Omental fat pad (tissue), 4 donors: ENCODE results near the gene NFIB. TPM values are rescaled to one million over a fixed set of nuclear protein-coding genes. Genes with fewer than 3 reads are reported as not detected.
A peak's percentile ranks its signal among the peaks of the same experiment; 100 is the strongest.

Source experiments
- ATAC-seq: fragments of 150-250 bp; one replicate; pipeline ENCODE4 v1.9.1; 2016; ENCODE audit warnings: mild to moderate bottlenecking, moderate library complexity; ENCODE audit not compliant: low FRiP score
- DNase-seq: peaks from one replicate; pipeline ENCODE4 v3.0.0-alpha.2; 2019; ENCODE audit warnings: low spot score
- total RNA-seq, 4 donors: library from RNA; depleted of rRNA; stranded (reverse); fragments of >200 nt; gene quantifications; one replicate each; pipeline ENCODE4 v1.1.0, GENCODE V29; 2016
- TF ChIP-seq, protein P1 (sequence below), 3 donors: fragments of 450-650 bp; IDR thresholded peaks; one replicate each; pipeline ENCODE4 v1.5.1; 2016 to 2017; ENCODE audit warnings: antibody characterized with exemption in 3 of 3, mild to moderate bottlenecking in 3 of 3, moderate library complexity in 2 of 3

NFIB gene
- total RNA-seq, 4 donors from 2014 or later, result 55.1 to 265 (median 106) TPM

DNA sequence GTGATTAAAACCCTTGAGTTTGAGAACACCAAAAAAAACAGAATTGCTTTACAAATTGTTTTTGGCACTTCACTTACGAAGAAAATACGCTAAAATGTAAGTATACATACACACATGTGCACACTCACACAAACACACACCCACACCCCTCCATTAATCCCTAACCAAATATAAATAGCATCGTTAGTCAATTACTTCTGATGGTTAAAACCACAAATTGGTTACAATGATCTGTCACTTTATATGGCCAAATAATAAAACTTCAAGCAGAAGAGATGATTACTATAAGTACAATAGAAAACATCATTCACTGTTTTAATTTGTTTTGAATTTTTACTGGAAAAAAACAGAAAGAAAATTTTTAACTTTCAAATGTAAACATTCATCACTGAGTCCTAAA, 103.5 kb downstream of the NFIB start:
- ATAC-seq (no peak), DNase-seq (no peak)
- TF ChIP-seq, protein P1, sequence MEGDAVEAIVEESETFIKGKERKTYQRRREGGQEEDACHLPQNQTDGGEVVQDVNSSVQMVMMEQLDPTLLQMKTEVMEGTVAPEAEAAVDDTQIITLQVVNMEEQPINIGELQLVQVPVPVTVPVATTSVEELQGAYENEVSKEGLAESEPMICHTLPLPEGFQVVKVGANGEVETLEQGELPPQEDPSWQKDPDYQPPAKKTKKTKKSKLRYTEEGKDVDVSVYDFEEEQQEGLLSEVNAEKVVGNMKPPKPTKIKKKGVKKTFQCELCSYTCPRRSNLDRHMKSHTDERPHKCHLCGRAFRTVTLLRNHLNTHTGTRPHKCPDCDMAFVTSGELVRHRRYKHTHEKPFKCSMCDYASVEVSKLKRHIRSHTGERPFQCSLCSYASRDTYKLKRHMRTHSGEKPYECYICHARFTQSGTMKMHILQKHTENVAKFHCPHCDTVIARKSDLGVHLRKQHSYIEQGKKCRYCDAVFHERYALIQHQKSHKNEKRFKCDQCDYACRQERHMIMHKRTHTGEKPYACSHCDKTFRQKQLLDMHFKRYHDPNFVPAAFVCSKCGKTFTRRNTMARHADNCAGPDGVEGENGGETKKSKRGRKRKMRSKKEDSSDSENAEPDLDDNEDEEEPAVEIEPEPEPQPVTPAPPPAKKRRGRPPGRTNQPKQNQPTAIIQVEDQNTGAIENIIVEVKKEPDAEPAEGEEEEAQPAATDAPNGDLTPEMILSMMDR (IDR thresholded peaks at IDR 0.05), result no peak

DNA sequence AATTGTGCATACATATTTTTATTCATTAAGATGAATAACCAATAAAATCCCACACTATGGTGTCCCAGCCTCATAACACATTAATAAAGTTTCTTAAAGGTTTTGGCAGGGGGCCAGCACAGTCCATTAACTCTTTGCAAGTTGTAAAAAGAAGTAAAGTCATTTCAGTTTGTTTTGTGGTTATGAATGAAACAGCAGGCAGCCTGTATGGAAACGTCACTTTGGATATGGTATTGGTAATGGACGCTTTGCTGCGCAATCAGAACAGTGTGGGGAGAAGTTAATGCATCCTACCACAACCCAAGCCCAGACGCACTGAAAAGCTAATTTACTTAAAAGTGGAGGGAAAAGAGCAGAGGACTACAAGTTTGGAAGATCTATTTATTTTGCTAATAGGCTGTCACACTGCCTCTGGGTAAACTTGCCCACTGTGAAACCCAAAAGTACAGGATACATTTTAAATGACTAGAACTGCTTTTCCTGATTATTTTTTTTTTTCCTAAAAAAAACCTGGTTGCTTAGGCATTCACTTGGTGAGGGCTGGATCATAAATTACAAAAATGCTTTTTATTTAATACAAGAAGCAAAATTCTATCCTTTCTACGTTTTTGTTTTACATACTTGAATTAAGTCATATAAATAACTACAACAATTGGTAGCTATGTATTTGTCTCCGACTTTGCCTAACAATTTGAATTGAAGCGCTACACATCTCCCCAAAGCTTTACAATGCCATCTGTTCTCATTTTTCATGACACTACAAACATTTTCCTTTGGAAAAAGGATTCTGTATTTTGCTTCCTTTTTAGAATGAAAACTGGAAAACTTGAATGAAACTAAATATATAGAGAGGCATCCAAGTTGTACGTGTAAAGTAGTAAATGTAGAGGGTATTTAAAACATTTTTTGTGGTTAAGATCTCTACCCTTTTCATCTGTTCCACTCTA, 104.3 kb downstream of the NFIB start:
- ATAC-seq (no peak), DNase-seq (no peak)
- TF ChIP-seq, protein P1 (IDR thresholded peaks at IDR 0.05), result no peak

DNA sequence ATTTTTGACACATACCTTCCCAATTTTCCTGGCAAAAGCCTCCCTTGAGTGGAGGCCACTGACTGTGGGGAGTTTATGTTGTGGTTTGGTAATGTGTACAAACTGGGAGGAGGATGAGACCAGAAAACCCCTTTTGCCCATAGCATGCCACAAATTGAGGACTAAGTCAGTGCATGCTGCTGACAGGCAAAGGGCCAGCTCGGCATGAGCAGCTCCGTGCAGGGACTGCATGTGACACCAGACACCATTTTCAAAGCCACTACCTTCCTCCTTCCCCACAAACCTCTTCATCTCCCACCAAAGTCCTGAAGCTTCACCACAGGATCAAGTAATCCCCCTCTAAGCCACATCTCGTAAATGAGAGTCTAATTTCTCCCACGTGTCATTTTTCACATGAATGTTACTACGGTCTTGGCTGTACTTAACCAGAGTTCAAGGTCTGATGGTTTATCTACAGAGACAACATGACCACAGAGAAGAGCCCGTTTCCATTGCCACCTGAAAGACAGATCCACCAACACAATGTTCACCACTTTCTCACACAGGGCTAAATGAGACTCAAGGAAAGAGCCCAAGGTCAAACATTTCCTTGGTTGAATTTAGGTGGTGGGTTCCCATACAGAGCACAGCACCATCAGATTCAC, 106.5 kb downstream of the NFIB start:
- ATAC-seq (no peak), DNase-seq (no peak)
- TF ChIP-seq, protein P1 (IDR thresholded peaks at IDR 0.05), result no peak

DNA sequence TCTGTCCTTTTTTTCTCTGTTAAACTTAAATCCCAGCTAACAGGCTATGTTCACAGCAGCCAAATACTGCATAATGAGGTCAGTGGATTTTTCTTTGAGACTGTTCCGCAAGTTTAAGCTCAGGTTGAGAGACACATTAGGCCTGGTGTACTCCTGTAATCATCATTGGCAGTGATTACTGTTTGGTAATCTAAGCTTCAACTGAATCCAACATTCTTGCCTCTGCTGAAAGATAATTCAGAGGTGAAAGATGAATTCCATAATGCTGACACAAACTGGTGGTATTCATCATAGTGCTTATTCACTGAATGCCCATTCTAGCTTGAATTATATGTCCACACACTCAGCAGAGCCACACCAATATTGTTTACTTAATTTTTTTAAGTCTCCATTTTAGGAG, 108.5 kb downstream of the NFIB start:
- no peak for DNase-seq
- TF ChIP-seq, protein P1 (IDR thresholded peaks at IDR 0.05), result no peak
- peak; percentile 90 for ATAC-seq

DNA sequence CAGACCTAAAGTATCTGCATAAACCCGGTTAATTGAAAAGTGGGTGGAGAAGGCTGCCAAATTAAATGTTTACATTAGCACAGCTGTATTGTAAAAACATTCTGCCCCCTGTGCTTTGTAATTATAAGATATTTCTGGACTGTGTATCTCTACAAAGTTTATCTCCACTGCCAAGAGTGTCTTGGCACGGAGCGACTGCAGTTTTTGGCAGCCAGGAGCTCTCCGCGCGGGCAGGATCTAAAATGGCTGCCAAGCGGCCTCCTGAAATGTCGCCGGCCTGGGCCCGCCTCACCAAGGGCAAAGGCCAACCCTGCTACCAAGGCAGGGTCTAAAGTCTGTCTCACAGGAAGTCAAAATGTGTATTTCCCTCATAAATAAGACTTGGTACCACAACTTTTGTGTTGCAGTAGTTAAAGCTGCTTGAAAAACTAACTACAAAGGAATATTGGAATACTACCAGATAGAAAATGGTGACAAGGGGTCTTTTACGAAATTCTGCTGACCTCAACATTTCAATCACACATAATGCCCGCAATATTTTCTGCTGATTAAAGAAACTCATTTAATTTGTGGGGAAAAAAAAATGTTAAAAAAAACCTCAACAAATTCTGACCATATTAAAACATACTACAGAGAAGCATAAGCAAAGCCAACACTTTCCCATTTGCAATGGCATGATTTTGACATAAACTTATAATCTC, 110.4 kb downstream of the NFIB start:
- DNase-seq (no peak), ATAC-seq (peak; percentile 30)
- TF ChIP-seq, protein P1 (IDR thresholded peaks at IDR 0.05), result no peak

DNA sequence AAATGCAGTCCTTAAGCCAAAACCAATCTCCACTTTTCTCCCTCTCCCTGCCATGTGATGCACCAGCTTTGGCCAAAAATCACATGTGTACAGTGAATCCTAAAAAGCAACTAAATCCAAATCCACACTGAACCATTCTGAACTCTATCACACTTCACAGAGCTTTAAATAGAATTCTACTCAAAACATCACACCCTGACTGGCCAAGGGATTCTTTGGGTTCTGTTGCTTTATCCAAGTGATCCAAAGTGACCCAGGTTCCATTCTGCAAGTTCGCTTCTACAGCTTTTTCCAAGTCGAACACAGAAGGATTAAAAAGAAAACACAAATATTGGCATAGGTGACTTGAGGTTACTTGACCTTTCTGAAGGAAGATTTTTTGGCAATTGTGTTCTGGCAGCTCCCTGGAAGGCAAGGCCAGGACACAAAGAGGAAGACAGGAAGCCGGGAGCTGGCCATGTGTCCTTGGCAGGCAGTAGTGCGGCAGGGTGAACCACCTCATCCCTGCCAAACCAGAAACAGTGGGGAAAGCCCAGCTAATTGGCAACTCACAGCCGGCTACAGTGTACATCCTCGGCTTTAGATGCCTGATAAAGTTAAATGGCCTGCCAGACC, 115.0 kb downstream of the NFIB start:
- TF ChIP-seq, protein P1 (IDR thresholded peaks at IDR 0.05), result no peak
- ATAC-seq, result peak; percentile 65
- no peak for DNase-seq
